GM21381 (cell line): Measurements from ENCODE around the gene CD247.

Source experiments
- ATAC-seq: cut with Tn5 transposase; IDR thresholded peaks from one replicate; pipeline ENCODE4 v1.9.1; 2021; ENCODE audit warnings: mild to moderate bottlenecking, moderate library complexity; ENCODE audit not compliant: unreplicated experiment

Gene CD247

GRCh38 chr1:167419245-167419644, 99.1 kb downstream of the CD247 start:
- no peak for ATAC-seq

GRCh38 chr1:167418391-167418790, 99.9 kb downstream of the CD247 start:
- no peak for ATAC-seq

- ATAC-seq: no peak
These were observed 101.8 kb downstream of the CD247 start for GRCh38 chr1:167416506-167416905.

- no peak for ATAC-seq
These were observed 105.0 kb downstream of the CD247 start for GRCh38 chr1:167413328-167413727.

GRCh38 chr1:167412920-167413319, 105.4 kb downstream of the CD247 start:
- no peak for ATAC-seq

GRCh38 chr1:167412072-167412471, 106.3 kb downstream of the CD247 start:
- ATAC-seq: no peak

GRCh38 chr1:167409183-167409582, 109.1 kb downstream of the CD247 start:
- no peak for ATAC-seq

- no peak for ATAC-seq
These were observed 110.0 kb downstream of the CD247 start for GRCh38 chr1:167408355-167408754.

- no peak for ATAC-seq
These were observed 113.4 kb downstream of the CD247 start for GRCh38 chr1:167404908-167405307.

- no peak for ATAC-seq
These were observed 114.0 kb downstream of the CD247 start for GRCh38 chr1:167404161-167404888.

- no peak for ATAC-seq
These were observed 117.0 kb downstream of the CD247 start for GRCh38 chr1:167401260-167401873.

- no peak for ATAC-seq
These were observed 117.9 kb downstream of the CD247 start for GRCh38 chr1:167400359-167400953.

- ATAC-seq: no peak
These were observed 126.1 kb downstream of the CD247 start for GRCh38 chr1:167392200-167392696.

GRCh38 chr1:167388976-167389375, 129.4 kb downstream of the CD247 start:
- no peak for ATAC-seq

GRCh38 chr1:167387251-167387910, 130.9 kb downstream of the CD247 start:
- no peak for ATAC-seq
